Renal pelvis (tissue), 4 donors: Measurements from ENCODE around the gene PGAM5. TPM values are rescaled to one million over a fixed set of nuclear protein-coding genes. Genes with fewer than 3 reads are reported as not detected.
"Not testable (repeated sequence)": the region's sequence is repeated elsewhere in the genome, so short reads cannot be mapped to it uniquely, and the experiment has no call there.

Experiments
- DNase-seq: peaks from one replicate; pipeline ENCODE4 v3.0.0-alpha.2; 2013
- polyA plus RNA-seq, 3 donors: library from polyadenylated mRNA; unstranded; fragments of 120-200 nt; gene quantifications; one replicate each; pipeline ENCODE4 v1.2.1, GENCODE V29; 2013; ENCODE audit not compliant: insufficient read length in 3 of 3

The PGAM5 gene
- polyA plus RNA-seq, 3 donors = 23.1 to 27.1 (median 23.4) TPM

DNA sequence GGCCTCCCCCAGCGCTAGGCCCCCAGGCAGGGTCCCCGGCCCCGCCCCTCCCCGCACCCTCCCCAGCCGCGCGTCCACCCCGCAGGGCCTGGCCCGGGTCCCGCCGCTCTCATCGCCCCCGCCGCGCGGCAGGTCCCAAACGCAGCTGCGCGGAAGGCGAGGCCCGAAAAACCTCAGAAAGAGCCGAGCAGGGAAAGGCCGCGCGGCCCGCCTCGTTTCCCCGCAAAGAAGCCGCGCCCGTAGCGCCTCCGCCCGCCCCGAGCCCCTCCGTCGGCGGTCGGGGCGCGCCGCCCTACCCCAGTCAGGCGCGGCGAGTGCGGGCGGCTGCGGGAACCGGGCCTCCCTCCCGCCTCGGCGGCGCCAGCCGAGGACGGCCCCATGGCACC is 23.8 kb upstream of the PGAM5 start:
- no peak for DNase-seq

- DNase-seq = peak; percentile 97
These were observed 23.2 kb upstream of the PGAM5 start, which contains the start of the genes POLE and PXMP2 for GRCh38 chr12:132687211-132688164. Gene POLE, minus strand, starts transcription at chr12:132687342. Its CDS starts 27 bp downstream, at chr12:132687315. Gene PXMP2, plus strand, starts transcription at chr12:132687587. Its CDS starts 84 bp downstream, at chr12:132687671.

DNA sequence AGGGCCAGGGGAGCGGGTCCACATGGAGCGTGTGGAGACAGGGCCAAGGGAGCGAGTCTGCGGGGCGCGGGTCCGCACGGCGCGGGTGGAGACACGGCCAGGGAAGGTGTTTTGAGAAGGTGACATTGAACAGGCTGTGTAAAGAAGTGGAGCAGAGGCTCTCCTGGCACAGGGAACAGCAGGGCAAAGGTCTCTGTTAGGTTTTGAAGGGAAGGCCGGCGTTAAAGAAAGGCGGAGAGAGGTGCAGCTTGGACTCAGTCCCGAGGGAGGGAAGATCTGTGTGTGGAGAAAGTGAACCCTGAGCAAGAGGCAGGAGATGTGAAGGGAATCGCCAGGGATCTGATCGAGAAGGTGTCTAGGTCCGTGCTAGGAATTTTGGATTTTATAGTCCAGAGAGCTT is 21.4 kb upstream of the PGAM5 start:
- DNase-seq = no peak

DNA sequence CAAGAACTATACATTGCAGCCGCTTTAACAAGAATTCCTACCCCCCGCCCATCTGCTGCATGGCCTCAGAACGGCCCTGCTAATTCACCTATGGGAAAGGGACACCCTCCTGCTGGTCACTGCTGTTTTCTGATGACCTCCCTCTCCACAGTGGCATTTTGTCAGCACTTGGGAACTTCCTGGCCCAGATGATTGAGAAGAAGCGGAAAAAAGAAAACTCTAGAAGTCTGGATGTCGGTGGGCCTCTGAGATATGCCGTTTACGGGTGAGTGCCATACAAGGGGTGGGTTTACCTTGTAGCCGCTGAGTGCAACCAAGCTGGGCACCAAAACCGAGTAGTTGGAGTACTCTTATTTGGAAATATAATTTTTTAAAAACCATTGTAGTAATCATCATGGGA is 20.5 kb upstream of the PGAM5 start:
- no peak for DNase-seq

GRCh38 chr12:132692030-132692429 is 18.6 kb upstream of the PGAM5 start:
- not testable (repeated sequence) for DNase-seq

DNA sequence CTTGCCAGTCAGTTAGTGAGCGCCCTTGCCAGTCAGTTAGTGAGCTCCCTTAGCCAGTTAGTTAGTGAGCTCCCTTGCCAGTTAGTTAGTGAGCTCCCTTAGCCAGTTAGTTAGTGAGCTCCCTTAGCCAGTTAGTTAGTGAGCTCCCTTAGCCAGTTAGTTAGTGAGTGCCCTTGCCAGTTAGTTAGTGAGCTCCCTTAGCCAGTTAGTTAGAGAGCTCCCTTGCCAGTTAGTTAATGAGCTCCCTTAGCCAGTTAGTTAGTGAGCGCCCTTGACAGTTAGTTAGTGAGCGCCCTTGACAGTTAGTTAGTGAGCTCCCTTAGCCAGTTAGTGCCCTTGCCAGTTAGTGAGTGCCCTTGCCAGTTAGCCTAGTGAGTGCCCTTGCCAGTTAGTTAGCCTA is 15.8 kb upstream of the PGAM5 start:
- DNase-seq = not testable (repeated sequence)

DNA sequence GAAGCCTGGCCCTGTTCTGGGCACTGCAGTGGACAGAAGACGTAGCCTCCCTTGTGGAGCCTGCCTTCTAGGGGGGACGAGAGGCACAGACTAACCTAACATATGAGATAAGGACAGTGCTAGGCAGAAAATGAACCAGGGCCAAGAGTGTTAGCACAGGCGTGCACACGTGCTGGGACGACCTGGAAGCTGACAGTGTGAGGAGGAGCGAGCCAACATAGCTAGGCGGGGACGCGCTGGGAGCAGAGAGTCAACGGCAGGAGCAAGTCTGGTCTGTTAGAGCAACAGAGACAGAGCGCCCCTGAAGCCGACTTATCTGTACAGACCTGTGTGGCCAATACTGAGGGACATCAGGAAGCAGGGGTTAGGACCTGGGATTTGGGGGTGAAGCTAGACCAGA is 15.2 kb upstream of the PGAM5 start:
- DNase-seq = no peak

DNA sequence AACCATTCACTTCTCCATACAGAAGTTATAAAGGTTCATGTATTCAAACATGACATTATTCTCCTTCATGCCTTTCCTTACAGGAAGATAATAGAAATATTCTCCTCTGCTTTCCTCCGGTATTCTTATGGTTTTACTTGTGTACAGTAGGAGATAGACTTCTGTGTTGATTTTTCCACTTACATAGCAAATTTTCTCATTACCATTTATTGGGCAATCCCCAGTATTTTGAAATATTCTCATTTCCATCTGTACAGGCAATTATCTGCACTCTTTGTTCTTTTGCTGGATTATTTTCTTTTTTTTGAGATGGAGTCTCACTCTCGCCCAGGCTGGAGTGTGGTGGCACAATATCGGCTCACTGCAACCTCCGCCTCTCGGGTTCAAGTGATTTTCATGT is 12.3 kb upstream of the PGAM5 start:
- no peak for DNase-seq

DNA sequence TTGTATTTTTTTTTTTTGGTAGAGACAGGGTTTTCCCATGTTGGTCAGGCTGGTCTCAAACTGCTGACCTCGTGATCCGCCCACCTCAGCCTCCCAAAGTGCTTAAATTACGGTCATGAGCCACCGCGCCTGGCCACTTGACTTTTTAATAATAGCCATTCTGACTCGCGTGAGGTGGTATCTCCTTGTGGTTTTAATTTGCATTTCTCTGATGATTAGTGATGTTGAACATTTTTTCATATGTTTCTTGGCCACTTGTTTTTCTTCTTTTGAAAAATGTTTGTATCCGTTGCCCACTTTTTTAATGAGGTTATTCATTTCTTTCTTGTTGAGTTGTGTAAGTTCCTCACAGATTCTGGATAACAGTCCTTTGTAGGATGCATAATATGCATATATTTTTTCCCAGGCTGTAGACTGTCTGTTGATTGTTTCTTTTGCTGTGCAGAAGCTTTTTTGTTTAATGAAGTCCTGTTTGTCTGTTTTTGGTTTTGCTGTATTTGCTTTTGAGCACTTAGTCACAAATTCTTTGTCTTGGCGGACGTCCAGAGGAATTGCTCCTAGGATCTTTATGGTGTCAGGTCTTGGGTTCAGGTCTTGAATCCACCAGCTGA is 10.3 kb upstream of the PGAM5 start:
- DNase-seq = no peak

GRCh38 chr12:132702640-132703039 is 8.0 kb upstream of the PGAM5 start:
- no peak for DNase-seq

- DNase-seq = no peak
These were observed 7.0 kb upstream of the PGAM5 start for GRCh38 chr12:132703641-132704040.

DNA sequence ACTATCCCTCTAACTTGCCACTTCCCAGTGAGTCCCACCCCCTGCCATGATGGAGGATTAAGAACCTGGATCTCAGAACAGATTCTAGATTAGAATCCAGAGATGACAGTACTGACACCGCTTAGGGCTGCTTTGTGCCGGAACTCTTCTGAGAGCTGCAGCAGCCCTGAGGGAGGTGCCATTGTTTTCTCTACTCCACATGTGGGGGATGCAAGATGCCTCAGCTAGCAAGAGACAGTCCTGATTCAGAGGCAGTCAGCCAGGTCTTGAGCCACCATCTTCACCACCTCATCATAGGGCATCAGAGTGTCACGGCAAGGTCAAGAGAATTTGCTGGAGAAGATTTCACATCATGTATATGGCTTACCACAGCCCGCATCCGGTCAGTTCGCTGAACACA is 3.4 kb upstream of the PGAM5 start:
- no peak for DNase-seq

DNA sequence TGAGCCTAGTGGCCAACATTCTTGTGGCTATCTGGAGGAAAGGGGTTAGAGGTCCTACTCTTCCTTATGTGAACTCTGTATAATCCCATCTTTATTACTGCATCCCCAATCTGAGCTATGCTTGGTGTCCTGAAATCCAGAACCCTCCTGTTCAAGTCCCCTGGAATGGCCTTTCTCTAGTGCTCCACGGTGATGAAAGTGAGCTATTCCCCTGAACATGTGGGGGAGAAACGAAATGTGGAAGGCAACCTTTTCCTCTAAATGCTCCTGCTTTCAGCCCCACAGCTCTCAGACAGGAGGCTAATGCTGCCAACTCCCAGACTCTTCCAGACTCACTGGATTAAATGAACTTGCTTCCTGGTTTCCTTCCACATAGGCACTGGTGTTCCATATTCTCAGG is 2.5 kb upstream of the PGAM5 start:
- DNase-seq = no peak

- no peak for DNase-seq
These were observed 618 bp upstream of the PGAM5 start for GRCh38 chr12:132710043-132710404.

DNA sequence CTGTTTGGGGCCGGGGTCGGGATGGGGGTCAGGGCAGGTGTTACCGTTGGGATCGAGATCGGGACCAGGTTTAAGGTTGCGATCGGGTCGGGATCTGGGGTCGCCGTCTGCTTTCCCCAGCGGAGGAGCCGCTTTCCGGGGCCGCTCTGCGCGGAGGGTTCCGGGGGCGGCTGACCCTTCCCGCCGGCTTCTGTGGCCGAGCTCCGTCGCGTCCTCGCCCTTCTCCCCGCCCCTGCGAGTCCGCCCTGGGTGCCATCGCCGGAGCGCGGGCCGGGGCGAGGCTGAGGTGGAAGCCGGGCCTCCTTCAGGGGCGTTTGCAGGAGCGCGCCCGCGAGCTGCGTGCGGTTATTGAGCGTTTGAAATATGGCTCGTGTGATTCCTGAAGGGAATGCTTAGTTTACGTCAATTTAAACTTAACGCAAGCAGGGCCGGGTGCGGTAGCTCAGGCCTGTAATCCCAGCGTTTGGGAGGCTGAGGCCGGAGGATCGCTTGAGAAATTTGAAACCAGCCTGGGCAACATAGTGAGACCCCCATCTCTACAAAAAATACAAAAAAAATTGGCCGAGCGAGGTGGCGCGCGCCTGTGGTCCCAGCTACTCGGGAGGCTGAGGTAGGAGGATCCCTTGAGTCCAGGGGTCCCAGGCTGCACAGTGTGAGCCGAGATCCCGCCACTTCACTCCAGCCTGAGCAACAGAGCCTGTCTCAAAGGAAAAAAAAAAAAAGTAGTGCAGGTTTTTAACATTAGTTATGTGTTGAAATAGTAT is 620 bp downstream of the PGAM5 start:
- DNase-seq = no peak

DNA sequence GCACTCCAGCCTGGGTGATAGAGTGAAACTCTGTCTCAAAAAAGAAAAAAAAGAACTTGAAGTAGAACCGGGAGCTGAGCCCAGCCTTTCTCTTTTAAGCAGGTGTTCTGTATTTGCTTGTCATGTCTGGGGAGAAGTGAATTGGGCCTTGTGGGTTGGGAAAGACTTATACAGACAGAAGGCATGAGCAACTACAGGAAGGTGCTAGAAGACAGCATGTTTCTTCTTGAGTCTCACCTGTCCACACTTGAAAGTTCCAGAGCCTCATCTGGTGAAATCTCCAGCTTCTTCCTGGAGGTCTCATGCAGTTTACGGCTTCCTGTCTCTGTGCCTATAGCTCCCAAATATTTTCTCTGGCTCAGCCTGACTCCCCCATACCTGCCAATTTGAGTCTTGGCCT is 2.5 kb downstream of the PGAM5 start:
- no peak for DNase-seq

GRCh38 chr12:132715874-132716273 is 5.2 kb downstream of the PGAM5 start:
- DNase-seq = no peak

DNA sequence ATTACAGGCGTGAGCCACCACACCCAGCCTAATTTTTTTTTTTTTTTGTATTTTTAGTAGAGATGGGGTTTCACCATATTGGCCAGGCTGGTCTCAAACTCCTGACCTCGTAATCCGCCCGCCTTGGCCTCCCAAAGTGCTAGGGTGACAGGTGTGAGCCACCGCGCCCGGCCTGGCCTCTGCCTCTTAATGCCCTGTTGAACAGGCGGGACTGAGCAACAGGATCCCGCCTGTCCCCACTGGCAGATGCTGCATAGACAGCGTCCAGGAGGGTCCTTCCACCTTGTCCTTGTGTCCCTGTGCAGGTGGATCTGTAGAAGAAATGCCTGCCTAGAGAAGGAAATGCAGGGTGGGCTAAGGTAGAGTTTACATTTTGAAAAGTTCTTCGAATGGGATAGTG is 5.7 kb downstream of the PGAM5 start:
- DNase-seq = no peak

DNA sequence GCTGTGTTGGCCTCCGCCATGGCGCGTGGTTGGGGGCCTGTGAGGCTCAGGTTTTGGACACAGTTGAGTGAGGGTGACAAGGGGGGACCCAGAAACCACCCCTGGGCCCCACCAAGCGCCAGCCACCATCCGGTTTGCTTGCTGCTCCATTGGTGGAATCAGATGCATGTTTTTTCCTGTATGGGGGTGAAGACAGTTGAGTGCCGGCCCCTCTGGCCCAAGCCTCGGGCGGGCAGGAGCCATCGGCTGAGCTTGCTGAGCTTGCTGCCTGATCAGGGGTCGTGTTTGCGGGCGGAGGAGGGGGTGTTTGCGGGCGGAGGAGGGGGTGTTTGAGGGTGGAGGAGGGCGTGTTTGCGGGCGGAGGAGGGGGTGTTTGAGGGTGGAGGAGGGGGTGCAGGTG is 6.4 kb downstream of the PGAM5 start:
- no peak for DNase-seq

DNA sequence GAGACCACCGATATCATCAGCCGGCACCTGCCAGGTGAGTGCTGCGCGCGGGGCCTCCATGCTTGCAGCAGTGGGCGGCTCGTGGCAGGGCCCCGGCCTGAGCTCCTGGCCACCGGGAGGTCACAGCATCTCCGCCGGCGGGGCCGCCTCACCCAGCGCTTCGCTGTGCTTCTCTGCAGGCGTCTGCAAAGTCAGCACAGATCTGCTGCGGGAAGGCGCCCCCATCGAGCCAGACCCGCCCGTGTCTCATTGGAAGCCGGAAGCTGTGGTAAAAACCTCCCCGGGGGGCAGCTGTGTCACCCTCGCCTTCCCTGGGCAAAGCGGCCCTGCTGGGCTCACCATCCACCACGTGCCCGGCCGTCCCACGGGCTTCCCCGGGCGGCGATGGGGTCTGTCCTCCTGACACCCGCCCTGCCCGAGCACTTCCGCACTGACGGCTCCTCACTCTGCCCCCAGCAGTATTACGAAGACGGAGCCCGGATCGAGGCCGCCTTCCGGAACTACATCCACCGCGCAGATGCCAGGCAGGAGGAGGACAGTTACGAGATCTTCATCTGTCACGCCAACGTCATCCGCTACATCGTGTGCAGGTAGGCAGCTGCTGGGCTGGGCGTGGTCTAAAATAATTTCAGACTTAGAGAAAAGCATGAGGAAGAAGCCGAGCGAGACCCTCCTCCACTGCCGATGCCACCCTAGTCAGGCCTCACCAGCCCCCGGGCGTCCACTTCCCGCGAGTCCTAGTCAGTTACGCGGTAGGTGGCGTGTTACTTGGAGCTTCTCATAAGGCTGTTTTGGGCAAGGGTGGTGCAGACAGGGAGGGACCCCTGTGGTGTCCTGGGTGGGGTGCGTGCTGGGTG is 7.1 kb downstream of the PGAM5 start:
- DNase-seq = no peak

GRCh38 chr12:132718644-132719043 is 8.0 kb downstream of the PGAM5 start:
- DNase-seq = no peak
